C4-2B (cell line): ENCODE measurements around the gene RIMS1.

Experiments
- H3K27ac ChIP-seq: fragments of 450-650 bp; 2 replicates; pipeline ENCODE4 v1.5.1; 2017
- CTCF ChIP-seq: fragments of 450-650 bp; conservative IDR thresholded peaks from 2 replicates; pipeline ENCODE4 v1.5.1; 2017; ENCODE audit warnings: mild to moderate bottlenecking
- ZFX ChIP-seq: fragments of 450-650 bp; IDR thresholded peaks from 2 replicates; pipeline ENCODE4 v1.6.1; 2017

Gene RIMS1

GRCh38 chr6:71886184-71887005, at the start of gene RIMS1:
Gene RIMS1, plus strand, starts transcription at chr6:71886550. Its CDS starts 474 bp downstream, at chr6:71887024.
- TF ChIP-seq CTCF = no peak; the same call in 1 of the 2 replicates
- no peak for TF ChIP-seq ZFX
- no peak within 1 kb of the TSS for H3K27ac ChIP-seq

- no peak overlapping the region for H3K27ac ChIP-seq
- TF ChIP-seq ZFX = no peak
These were observed 35.1 kb upstream of the RIMS1 start for GRCh38 chr6:71851214-71851613.

- H3K27ac ChIP-seq = no peak overlapping the region
- TF ChIP-seq ZFX (no peak), CTCF (no peak)
These were observed 33.4 kb upstream of the RIMS1 start for GRCh38 chr6:71852948-71853347.

- TF ChIP-seq ZFX (no peak), CTCF (peak; percentile 52)
- no peak overlapping the region for H3K27ac ChIP-seq
These were observed 30.9 kb upstream of the RIMS1 start for GRCh38 chr6:71855406-71855805.

GRCh38 chr6:71879016-71879415, 7.3 kb upstream of the RIMS1 start:
- H3K27ac ChIP-seq = no peak overlapping the region
- TF ChIP-seq CTCF (no peak), ZFX (no peak)

GRCh38 chr6:71887006-71887743, 825 bp downstream of the RIMS1 start:
- no peak for TF ChIP-seq CTCF
- no peak for TF ChIP-seq ZFX
- H3K27ac ChIP-seq = no peak overlapping the region

- H3K27ac ChIP-seq = no peak overlapping the region
- TF ChIP-seq CTCF (no peak), ZFX (no peak)
These were observed 1.4 kb downstream of the RIMS1 start for GRCh38 chr6:71887744-71888230.
